ENCODE measurements around the gene ERN1. TPM values are rescaled to one million over a fixed set of nuclear protein-coding genes. Genes with fewer than 3 reads are reported as not detected.
"Not testable (repeated sequence)": the region's sequence is repeated elsewhere in the genome, so short reads cannot be mapped to it uniquely, and the experiment has no call there.

The ERN1 gene
- total and polyA plus RNA-seq, 10 donors, result 3.1 to 65.4 (median 44.1) TPM

GRCh38 chr17:64008830-64009229, 121.1 kb downstream of the ERN1 start:
- 33 to 52% (median 46%) methylated on average over 4 of the region's 4 CpGs for WGBS, 5 donors
- peak overlapping the region in 7 of 8 donors; percentile 56 to 89 (median 83) for H3K27ac ChIP-seq
- intact Hi-C loops (cut with DNase I; ENCODE audit: low total_unique reads), result no loop called here

GRCh38 chr17:64008346-64008745, 121.6 kb downstream of the ERN1 start:
- H3K4me3 ChIP-seq, result no peak overlapping the region
- TF ChIP-seq CTCF (IDR thresholded peaks at IDR 0.05 in 8 of 11, conservative IDR thresholded peaks at IDR 0.05 in 3 of 11) (no peak), POLR2AphosphoS5 (IDR thresholded peaks at IDR 0.05) (no peak), POLR2A (IDR thresholded peaks at IDR 0.05) (no peak)
- H3K27me3 ChIP-seq (replicated peaks in 1 of 7), result no peaks in the 10 kb centered on the region
- intact Hi-C loops (cut with DNase I; ENCODE audit: low total_unique reads), result no loop called here
- no peak for DNase-seq
- H3K36me3 ChIP-seq, result peaks cover 0 to 75% (median 23%) of the 10 kb centered on the region in 6 donors
- peak overlapping the region; percentile 17 to 89 (median 74) for H3K27ac ChIP-seq
- H3K4me1 ChIP-seq, result peaks cover 31 to 100% (median 73%) of the 10 kb centered on the region in 6 donors
- no peaks in the 10 kb centered on the region for H3K9me3 ChIP-seq
- WGBS, 5 donors, result 77 to 87% (median 78%) methylated on average over 5 of the region's 5 CpGs

More at GRCh38 chr17:64008830-64009229, 121.1 kb downstream of the ERN1 start:
- no peaks in the 10 kb centered on the region for H3K27me3 ChIP-seq (replicated peaks in 1 of 7)
- no peak overlapping the region for H3K4me3 ChIP-seq
- TF ChIP-seq CTCF (IDR thresholded peaks at IDR 0.05 in 8 of 11, conservative IDR thresholded peaks at IDR 0.05 in 3 of 11) (no peak), POLR2AphosphoS5 (IDR thresholded peaks at IDR 0.05) (peak in 1 of 3 donors; percentile 11)
- no peaks in the 10 kb centered on the region for H3K9me3 ChIP-seq
- peaks cover 32 to 100% (median 75%) of the 10 kb centered on the region in 6 donors for H3K4me1 ChIP-seq
- H3K36me3 ChIP-seq, result peaks cover 0 to 70% (median 18%) of the 10 kb centered on the region in 6 donors
- DNase-seq, result no peak

DNA sequence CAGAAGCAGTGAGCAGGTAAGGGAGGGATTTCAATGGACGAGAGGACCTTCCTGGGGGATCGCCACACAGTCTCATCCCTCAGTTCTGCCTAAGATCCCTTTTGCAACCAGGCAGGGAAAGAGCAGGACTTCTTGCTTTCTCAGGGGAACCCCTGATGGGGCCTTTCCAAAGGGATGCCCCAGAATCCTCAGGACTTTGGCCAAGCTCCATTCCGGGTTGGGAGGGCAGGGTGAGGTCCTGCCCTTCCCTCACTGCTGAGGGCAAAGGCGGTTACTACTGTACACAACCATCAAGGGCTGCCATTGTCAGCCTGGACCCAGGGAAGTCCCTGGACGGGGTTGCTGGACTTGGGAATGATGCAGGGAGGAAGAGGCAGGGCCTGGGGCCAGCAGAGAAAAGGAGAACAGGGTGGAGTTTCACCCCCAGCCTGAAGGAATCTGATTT, 122.1 kb downstream of the ERN1 start:
- no peak for DNase-seq
- peaks cover 0 to 80% (median 28%) of the 10 kb centered on the region in 6 donors for H3K36me3 ChIP-seq
- H3K27me3 ChIP-seq (replicated peaks in 1 of 7), result no peaks in the 10 kb centered on the region
- 60 to 78% (median 68%) methylated on average over 5 of the region's 5 CpGs for WGBS, 5 donors
- no peaks in the 10 kb centered on the region for H3K9me3 ChIP-seq
- H3K4me3 ChIP-seq, result no peak overlapping the region
- peak overlapping the region; percentile 17 to 89 (median 74) for H3K27ac ChIP-seq
- TF ChIP-seq POLR2A (IDR thresholded peaks at IDR 0.05) (no peak), POLR2AphosphoS5 (IDR thresholded peaks at IDR 0.05) (peak in 2 of 3 donors; percentile 66 to 69), CTCF (IDR thresholded peaks at IDR 0.05 in 8 of 11, conservative IDR thresholded peaks at IDR 0.05 in 3 of 11) (no peak)
- H3K4me1 ChIP-seq, result peaks cover 31 to 100% (median 71%) of the 10 kb centered on the region in 6 donors
- intact Hi-C loops (cut with DNase I; ENCODE audit: low total_unique reads), result no loop called here

DNA sequence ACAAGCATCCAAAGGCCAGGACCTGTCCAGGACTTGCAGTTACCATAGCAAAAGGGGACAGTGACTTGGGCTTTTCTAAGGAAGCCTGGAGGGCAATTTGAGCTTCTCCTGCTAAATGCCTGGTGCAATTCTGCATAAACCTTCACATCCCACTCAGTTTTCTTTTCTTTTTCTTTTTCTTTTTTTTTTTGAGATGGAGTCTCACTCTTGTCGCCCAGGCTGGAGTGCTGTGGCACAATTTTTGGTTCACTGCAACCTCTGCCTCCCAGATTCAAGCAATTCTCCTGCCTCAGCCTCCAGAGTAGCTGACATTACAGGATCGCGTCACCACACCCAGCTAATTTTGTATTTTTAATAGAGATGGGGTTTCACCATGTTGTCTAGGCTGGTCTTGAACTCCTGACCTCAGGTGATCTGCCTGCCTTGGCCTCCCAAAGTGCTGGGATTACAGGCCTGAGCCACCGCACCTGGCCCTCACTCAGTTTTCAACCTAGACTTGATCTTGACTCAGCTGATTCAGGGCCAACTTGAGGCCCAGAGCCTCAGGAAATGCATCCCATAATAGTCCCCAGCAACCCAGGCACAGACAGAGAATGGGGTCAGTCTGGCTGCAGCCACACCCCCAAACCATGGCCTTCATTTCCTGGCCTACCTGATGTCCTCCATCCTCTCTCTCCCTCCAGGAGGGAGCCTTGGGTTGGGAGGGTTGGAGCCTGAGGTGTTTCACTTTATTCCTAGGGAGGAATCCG, 122.7 kb downstream of the ERN1 start:
- H3K9me3 ChIP-seq; H3K27me3 ChIP-seq (replicated peaks in 1 of 7); intact Hi-C loops (cut with DNase I; ENCODE audit: low total_unique reads); H3K4me3 ChIP-seq: not testable (repeated sequence)
- 74 to 88% (median 85%) methylated on average over 5 of the region's 5 CpGs for WGBS, 5 donors
- Histone ChIP-seq H3K4me1 (peaks cover 31 to 100% (median 73%) of the 10 kb centered on the region in 6 donors), H3K27ac (peak overlapping the region; percentile 10 to 89 (median 74)), H3K36me3 (peaks cover 0 to 84% (median 33%) of the 10 kb centered on the region in 6 donors)
- peak; percentile 47 for DNase-seq
